ENCODE measurements around the gene KHDC4. TPM values are rescaled to one million over a fixed set of nuclear protein-coding genes. Genes with fewer than 3 reads are reported as not detected.

KHDC4 gene
- total and polyA plus RNA-seq, 10 of the 15 experiments (the other 5 are each of a cell fraction or from before 2014, with no cell fraction given) = 11.7 to 109 (median 41.9) TPM

DNA sequence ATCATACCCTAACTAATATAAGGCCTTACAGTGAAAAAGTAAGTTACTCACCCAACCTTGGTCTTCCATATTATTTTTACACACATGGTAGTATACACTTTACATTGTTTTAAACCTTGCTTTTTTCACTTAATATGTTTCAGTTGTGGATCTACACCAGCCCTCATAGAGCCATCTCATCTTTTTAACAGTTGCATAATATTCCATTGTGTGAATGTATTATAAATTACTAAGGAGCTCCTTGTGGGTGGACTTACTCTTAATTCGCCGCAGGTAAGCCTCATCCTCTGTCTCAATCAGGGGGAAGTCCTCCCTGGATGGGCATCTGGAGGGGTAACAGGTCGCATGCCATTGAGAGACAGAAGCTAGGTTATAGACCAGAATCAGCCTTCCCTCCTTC, 20.4 kb upstream of the KHDC4 start (continued):
- TF ChIP-seq HDGF (IDR thresholded peaks at IDR 0.05) (no peak), CHD1 (IDR thresholded peaks at IDR 0.05; ENCODE audit: low read depth, low read length) (no peak), RCOR1 (conservative IDR thresholded peaks at IDR 0.05; ENCODE audit: low read depth, low read length) (no peak)
- TF ChIP-seq, protein P1, sequence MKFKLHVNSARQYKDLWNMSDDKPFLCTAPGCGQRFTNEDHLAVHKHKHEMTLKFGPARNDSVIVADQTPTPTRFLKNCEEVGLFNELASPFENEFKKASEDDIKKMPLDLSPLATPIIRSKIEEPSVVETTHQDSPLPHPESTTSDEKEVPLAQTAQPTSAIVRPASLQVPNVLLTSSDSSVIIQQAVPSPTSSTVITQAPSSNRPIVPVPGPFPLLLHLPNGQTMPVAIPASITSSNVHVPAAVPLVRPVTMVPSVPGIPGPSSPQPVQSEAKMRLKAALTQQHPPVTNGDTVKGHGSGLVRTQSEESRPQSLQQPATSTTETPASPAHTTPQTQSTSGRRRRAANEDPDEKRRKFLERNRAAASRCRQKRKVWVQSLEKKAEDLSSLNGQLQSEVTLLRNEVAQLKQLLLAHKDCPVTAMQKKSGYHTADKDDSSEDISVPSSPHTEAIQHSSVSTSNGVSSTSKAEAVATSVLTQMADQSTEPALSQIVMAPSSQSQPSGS (IDR thresholded peaks at IDR 0.05; ENCODE audit: low read length) = no peak

DNA sequence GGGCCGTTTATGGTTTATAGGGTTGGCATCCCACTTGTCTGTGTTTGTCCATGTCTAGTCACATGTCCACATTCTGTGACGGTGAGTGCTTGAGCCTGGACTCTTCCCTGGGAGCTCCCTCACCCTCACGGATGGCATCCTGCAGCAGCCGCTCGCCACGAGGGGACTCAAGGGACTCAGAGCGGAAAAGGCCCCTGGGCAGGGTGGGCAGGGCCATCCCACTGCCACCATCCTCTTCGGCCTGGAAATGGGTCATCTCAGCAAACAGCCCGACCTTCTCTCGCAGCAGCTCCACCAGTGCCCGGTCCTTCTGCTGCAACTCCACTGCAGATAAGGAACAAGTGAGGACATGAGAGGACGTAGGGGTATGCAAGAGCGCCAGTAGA, 18.3 kb upstream of the KHDC4 start:
- Histone ChIP-seq H3K4me3 (no peak overlapping the region), H3K9ac (ENCODE audit: control insufficient read depth, insufficient read depth, low read length) (no peak overlapping the region), H3K27me3 (replicated peaks in 1 of 2; ENCODE audit: control insufficient read depth in 2 of 2, insufficient read depth in 2 of 2, low read length in 1 of 2) (no peaks in the 10 kb centered on the region), H3K27ac (ENCODE audit: control insufficient read depth, insufficient read depth) (no peak overlapping the region), H4K20me1 (ENCODE audit: control insufficient read depth, insufficient read depth) (no peaks in the 10 kb centered on the region), H3K4me1 (ENCODE audit: control insufficient read depth, insufficient read depth, low read length) (peaks cover 2% of the 10 kb centered on the region), H3K9me3 (replicated peaks; ENCODE audit: control insufficient read depth, insufficient read depth, low read length) (no peaks in the 10 kb centered on the region), H3K36me3 (ENCODE audit: control insufficient read depth in 2 of 2, insufficient read depth in 2 of 2, low read length in 1 of 2) (peaks cover 45 to 62% of the 10 kb centered on the region in 2 experiments), H3K79me2 (ENCODE audit: control insufficient read depth, insufficient read depth, low read length) (no peaks in the 10 kb centered on the region), H3K4me2 (ENCODE audit: control insufficient read depth, insufficient read depth) (no peak overlapping the region), H2AFZ (ENCODE audit: control insufficient read depth, low read depth, low read length) (no peak overlapping the region)
- SMC1A ChIA-PET (ENCODE audit: uncharacterized antibody, unreplicated experiment) = no interaction called here
- WGBS (ENCODE audit: insufficient coverage, insufficient replicate concordance, low lambda C conversion rate, missing lambda C conversion rate) = 82% methylated on average over 13 of the region's 13 CpGs
- FAIRE-seq = no peak
- POLR2A ChIA-PET = no interaction called here
- in situ Hi-C loops (cut with MboI) = no loop called here
- no peak for ATAC-seq
- intact Hi-C loops (cut with micrococcal nuclease; ENCODE audit: unreplicated experiment) = no loop called here
- TF ChIP-seq CBFB (IDR thresholded peaks at IDR 0.05; ENCODE audit: low read depth) (no peak), ZSCAN29 (IDR thresholded peaks at IDR 0.05) (no peak), KLF5 (IDR thresholded peaks at IDR 0.05; ENCODE audit: partially characterized antibody) (no peak), FOXK2 (IDR thresholded peaks at IDR 0.05) (no peak), POLR2AphosphoS5 (IDR thresholded peaks at IDR 0.05; ENCODE audit: low read length) (0 out of 2 replicates have a peak, but pooled peaks have one; percentile 1), TCF3 (IDR thresholded peaks at IDR 0.05; ENCODE audit: borderline replicate concordance, insufficient read depth, low read depth, low read length) (no peak), SMAD5 (IDR thresholded peaks at IDR 0.05; ENCODE audit: low read depth) (no peak)
- TF ChIP-seq, protein P2, sequence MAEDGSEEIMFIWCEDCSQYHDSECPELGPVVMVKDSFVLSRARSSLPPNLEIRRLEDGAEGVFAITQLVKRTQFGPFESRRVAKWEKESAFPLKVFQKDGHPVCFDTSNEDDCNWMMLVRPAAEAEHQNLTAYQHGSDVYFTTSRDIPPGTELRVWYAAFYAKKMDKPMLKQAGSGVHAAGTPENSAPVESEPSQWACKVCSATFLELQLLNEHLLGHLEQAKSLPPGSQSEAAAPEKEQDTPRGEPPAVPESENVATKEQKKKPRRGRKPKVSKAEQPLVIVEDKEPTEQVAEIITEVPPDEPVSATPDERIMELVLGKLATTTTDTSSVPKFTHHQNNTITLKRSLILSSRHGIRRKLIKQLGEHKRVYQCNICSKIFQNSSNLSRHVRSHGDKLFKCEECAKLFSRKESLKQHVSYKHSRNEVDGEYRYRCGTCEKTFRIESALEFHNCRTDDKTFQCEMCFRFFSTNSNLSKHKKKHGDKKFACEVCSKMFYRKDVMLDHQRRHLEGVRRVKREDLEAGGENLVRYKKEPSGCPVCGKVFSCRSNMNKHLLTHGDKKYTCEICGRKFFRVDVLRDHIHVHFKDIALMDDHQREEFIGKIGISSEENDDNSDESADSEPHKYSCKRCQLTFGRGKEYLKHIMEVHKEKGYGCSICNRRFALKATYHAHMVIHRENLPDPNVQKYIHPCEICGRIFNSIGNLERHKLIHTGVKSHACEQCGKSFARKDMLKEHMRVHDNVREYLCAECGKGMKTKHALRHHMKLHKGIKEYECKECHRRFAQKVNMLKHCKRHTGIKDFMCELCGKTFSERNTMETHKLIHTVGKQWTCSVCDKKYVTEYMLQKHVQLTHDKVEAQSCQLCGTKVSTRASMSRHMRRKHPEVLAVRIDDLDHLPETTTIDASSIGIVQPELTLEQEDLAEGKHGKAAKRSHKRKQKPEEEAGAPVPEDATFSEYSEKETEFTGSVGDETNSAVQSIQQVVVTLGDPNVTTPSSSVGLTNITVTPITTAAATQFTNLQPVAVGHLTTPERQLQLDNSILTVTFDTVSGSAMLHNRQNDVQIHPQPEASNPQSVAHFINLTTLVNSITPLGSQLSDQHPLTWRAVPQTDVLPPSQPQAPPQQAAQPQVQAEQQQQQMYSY (CRISPR knock-in tag; IDR thresholded peaks at IDR 0.05) = no peak
- no peak for DNase-seq (ENCODE audit: low read depth, low spot score)
- CTCF ChIA-PET = interaction anchor here (1.2 kb wide), 1 partner anchor 37 kb away, joined by 3 read pairs; no protein-coding TSS in a partner anchor
- RAD21 ChIA-PET (ENCODE audit: unreplicated experiment) = no interaction called here
- no TSS peak for BruUV-seq (replicated peaks)
